GM13977 (cell line): ENCODE results near the gene PRICKLE2.

Experiments used
- DNase-seq: peaks from one replicate; pipeline ENCODE4 v3.0.0; 2012; ENCODE audit warnings: low spot score
- in situ Hi-C: fragments of 300-500 bp; cut with MboI; formaldehyde crosslinking; loops from one replicate; pipeline ENCODE4 v1.12.0; 2022; ENCODE audit warnings: low sequenced_read_pairs, low pct_unique_long_range_greater_than_20kb, mixed read lengths, inconsistent platforms; ENCODE audit not compliant: unreplicated experiment
- TF ChIP-seq, protein P1 (sequence below): IDR thresholded peaks from 2 replicates; pipeline ENCODE4 v1.5.1; 2012; ENCODE audit warnings: mild to moderate bottlenecking, control low read depth; ENCODE audit not compliant: insufficient read depth; ENCODE audit errors: extremely low read depth, missing control alignments

The PRICKLE2 gene

GRCh38 chr3:64147211-64147610, 78.1 kb downstream of the PRICKLE2 start:
- no peak for DNase-seq
- in situ Hi-C loops: no loop called here
- TF ChIP-seq, protein P1, sequence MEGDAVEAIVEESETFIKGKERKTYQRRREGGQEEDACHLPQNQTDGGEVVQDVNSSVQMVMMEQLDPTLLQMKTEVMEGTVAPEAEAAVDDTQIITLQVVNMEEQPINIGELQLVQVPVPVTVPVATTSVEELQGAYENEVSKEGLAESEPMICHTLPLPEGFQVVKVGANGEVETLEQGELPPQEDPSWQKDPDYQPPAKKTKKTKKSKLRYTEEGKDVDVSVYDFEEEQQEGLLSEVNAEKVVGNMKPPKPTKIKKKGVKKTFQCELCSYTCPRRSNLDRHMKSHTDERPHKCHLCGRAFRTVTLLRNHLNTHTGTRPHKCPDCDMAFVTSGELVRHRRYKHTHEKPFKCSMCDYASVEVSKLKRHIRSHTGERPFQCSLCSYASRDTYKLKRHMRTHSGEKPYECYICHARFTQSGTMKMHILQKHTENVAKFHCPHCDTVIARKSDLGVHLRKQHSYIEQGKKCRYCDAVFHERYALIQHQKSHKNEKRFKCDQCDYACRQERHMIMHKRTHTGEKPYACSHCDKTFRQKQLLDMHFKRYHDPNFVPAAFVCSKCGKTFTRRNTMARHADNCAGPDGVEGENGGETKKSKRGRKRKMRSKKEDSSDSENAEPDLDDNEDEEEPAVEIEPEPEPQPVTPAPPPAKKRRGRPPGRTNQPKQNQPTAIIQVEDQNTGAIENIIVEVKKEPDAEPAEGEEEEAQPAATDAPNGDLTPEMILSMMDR: no peak

GRCh38 chr3:64145438-64145837, 79.8 kb downstream of the PRICKLE2 start:
- in situ Hi-C loops: no loop called here

GRCh38 chr3:64144241-64144900, 80.9 kb downstream of the PRICKLE2 start:
- in situ Hi-C loops: no loop called here
- TF ChIP-seq, protein P1: no peak
- no peak for DNase-seq

More at GRCh38 chr3:64145438-64145837, 79.8 kb downstream of the PRICKLE2 start:
- no peak for DNase-seq
- TF ChIP-seq, protein P1: no peak

DNA sequence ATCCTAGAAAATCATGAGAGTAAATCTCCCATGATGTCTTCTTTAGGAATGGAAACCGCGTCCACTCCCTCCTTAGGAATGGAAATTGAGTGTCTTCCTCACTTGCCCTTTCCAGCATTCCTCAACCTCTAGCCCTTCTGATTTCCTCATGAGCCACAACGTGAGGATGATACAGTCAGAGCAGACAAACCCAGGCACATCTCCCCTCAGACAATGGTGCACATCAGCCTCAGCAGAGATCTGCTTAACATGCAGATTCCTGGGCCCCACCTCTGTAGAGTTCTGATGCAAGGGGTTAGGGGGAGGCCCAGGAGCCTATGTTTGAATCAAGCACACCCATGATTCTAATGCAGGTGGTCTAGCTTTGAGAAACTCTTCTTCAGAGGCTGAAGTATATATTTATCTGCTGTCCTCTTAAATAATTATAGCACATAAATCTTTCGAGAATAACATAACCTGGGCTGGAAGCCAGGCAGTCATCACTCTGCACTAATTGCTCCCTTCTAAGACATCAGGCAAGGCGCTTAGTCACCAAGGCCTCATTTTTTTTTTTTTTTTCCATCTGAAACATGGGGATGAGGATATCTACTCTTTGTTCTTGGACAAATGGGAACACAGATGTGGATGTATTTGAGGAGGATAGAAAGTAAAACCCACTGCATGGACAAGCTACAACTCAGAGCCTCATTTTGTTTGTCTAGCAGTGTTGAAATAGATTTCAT, 81.7 kb downstream of the PRICKLE2 start:
- in situ Hi-C loops: no loop called here
- TF ChIP-seq, protein P1: no peak
- no peak for DNase-seq

- TF ChIP-seq, protein P1: no peak
- in situ Hi-C loops: no loop called here
- no peak for DNase-seq
These were observed 83.8 kb downstream of the PRICKLE2 start for GRCh38 chr3:64141476-64141875.

GRCh38 chr3:64140651-64141050, 84.6 kb downstream of the PRICKLE2 start:
- DNase-seq: no peak
- TF ChIP-seq, protein P1: no peak
- in situ Hi-C loops: no loop called here
